GM21390 (cell line): ENCODE results near the gene PTPRK.

ENCODE experiments used
- ATAC-seq: cut with Tn5 transposase; IDR thresholded peaks from one replicate; pipeline ENCODE4 v1.9.1; 2021; ENCODE audit not compliant: unreplicated experiment

Gene PTPRK

GRCh38 chr6:128098000-128098581, 422.3 kb downstream of the PTPRK start:
- peak; percentile 51 for ATAC-seq

- ATAC-seq: no peak
Observed at GRCh38 chr6:128097009-128097408, 423.4 kb downstream of the PTPRK start.

- no peak for ATAC-seq
Observed at GRCh38 chr6:128095362-128095761, 425.0 kb downstream of the PTPRK start.

GRCh38 chr6:128079021-128079420, 441.4 kb downstream of the PTPRK start:
- ATAC-seq: no peak

- peak; percentile 83 for ATAC-seq
Observed at GRCh38 chr6:128078276-128078675, 442.1 kb downstream of the PTPRK start.

- ATAC-seq: no peak
Observed at GRCh38 chr6:128076843-128077242, 443.6 kb downstream of the PTPRK start.

GRCh38 chr6:128074567-128074966, 445.8 kb downstream of the PTPRK start:
- ATAC-seq: no peak

GRCh38 chr6:128073389-128073788, 447.0 kb downstream of the PTPRK start:
- ATAC-seq: no peak

- peak; percentile 93 for ATAC-seq
Observed at GRCh38 chr6:128071212-128071611, 449.2 kb downstream of the PTPRK start.

- no peak for ATAC-seq
Observed at GRCh38 chr6:128070406-128070805, 450.0 kb downstream of the PTPRK start.

GRCh38 chr6:128069188-128069587, 451.2 kb downstream of the PTPRK start:
- ATAC-seq: no peak

- ATAC-seq: no peak
Observed at GRCh38 chr6:128068119-128068479, 452.3 kb downstream of the PTPRK start.

GRCh38 chr6:128067446-128068118, 452.8 kb downstream of the PTPRK start:
- ATAC-seq: no peak

- ATAC-seq: no peak
Observed at GRCh38 chr6:128065072-128065471, 455.3 kb downstream of the PTPRK start.

- ATAC-seq: no peak
Observed at GRCh38 chr6:128064540-128064895, 455.9 kb downstream of the PTPRK start.

GRCh38 chr6:128063850-128064539, 456.4 kb downstream of the PTPRK start:
- ATAC-seq: no peak

GRCh38 chr6:128062882-128063603, 457.4 kb downstream of the PTPRK start:
- ATAC-seq: no peak

- ATAC-seq: no peak
Observed at GRCh38 chr6:128057946-128058345, 462.5 kb downstream of the PTPRK start.

GRCh38 chr6:128057541-128057940, 462.9 kb downstream of the PTPRK start:
- no peak for ATAC-seq

- no peak for ATAC-seq
Observed at GRCh38 chr6:128053109-128053508, 467.3 kb downstream of the PTPRK start.

GRCh38 chr6:128047989-128048388, 472.4 kb downstream of the PTPRK start:
- no peak for ATAC-seq

- no peak for ATAC-seq
Observed at GRCh38 chr6:128046033-128046432, 474.4 kb downstream of the PTPRK start.
